Daoy (cell line): ENCODE results near the gene HEATR1. TPM values are rescaled to one million over a fixed set of nuclear protein-coding genes. Genes with fewer than 3 reads are reported as not detected.

Experiments
- DNase-seq: peaks from one replicate; pipeline ENCODE4 v3.0.0-alpha.2; 2015; ENCODE audit warnings: low read depth
- total RNA-seq: library from RNA; depleted of rRNA; stranded (reverse); fragments of >200 nt; shearing (Covaris generic); gene quantifications from 2 replicates; pipeline ENCODE4 v1.2.3, GENCODE V29; 2014

Gene HEATR1
- total RNA-seq, 1 experiment from 2014 or later = 68.0 TPM

DNA sequence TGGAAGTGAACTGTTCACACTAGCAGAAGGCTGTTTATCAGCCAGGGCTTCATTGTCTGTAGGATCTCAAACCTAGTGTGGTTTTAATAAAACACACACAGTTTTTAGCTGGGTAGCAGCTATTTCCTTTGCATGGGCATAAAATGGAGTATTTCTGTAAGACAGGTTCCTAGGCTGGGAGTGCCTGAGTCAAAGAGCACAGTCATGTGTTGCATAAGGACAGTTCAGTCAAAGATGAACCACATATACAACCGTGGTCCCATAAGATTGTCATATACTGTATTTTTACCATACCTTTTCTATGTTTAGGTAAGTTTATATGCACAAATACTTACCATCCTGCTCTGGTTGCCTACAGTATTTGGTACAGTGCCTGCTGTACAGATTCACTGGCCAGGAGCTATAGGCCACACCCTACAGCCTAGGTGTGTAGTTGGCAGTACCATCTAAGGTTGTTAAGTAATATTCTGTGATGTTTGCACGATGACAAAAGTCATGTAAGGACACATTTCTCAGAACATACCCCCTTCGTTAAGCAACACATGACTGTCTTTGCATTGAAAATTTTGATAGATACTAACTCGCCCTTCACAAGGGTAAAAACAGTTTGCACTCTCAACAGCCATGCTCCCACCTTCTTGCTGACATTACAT lies 63.4 kb downstream of the HEATR1 start:
- DNase-seq = no peak

DNA sequence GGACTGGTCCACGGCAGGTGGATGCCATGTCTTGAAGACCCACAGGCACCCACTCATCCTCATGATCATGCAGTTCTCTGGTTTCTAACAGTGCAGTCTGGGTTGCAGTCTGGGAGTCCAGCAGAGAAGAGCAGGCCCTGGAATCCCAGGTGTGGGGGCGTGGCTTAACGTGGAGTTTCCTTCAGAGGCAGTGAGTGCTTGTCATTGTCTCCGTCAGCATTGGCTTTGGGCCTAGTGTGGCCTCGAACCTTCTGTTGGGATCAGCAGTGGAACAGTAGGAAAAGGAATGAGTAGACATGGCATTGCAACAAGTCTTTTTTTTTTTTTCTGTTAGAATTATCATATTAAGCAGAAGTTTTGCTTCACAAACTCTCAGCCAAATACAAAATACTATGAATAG lies 67.8 kb downstream of the HEATR1 start:
- DNase-seq = no peak

DNA sequence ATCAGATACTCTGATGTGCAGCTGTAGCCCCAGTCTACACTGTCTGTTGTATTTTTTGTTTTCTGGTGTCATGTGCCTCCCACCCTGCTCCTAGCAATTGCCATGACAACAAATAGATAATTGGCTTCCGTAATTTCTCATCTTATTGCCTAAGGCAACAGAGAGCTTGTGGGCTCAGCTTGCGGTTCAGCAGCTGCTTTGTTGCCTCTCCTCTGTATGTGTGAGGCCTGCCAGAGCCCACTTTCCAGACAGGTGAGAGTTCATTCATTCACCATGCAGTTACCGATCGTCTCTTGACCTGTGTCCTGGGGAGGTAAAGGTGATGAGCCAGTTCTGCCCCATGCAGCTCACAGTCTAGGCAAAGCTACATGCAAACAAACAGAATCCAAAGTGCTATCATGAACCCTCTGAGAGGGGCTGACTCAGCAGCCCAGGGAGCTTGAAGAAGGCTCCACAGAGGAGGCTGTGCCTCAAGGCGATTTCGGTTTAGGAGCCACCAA lies 68.6 kb downstream of the HEATR1 start:
- no peak for DNase-seq

DNA sequence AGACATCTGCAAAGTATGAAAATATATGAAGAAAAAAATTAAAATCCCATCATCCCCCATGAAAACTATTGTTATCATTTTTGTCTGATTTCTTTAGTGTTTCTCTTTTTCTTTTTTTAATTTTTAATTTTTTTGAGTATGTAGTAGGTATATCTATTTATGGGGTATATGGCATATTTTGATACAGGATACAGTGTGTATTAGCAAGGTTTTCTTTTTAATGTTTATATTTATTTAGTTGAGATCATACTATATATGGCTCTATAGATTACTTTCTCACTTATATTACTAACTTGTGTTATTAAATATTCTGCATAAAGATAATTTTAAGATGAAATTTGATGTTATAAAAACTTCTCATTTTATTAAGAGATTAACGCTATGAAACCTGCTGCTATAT lies 69.1 kb downstream of the HEATR1 start:
- DNase-seq = no peak

DNA sequence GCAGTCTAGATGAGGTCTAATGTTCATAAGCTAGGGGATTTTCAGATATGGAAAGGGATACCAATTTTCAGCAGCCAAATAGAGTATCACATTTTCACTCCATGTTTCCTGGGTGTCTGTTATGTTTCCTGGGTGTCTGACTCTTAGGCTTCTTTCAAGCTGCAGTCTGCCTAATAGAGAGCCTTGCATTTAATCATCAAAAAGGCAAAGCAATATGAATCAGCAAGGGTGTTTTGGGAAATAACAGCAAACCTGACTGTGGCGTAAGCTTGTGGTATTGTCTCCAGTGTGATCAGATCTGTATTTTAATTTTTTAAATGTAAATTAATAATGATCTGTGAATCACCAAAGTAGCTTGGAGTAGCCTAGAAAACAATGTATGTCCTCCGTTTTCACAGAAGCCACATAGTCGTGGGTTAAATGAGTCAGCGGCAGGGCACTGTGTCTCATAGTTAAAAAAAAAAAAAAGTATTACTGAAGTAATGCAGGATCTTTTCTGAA lies 70.1 kb downstream of the HEATR1 start:
- peak; percentile 70 for DNase-seq

DNA sequence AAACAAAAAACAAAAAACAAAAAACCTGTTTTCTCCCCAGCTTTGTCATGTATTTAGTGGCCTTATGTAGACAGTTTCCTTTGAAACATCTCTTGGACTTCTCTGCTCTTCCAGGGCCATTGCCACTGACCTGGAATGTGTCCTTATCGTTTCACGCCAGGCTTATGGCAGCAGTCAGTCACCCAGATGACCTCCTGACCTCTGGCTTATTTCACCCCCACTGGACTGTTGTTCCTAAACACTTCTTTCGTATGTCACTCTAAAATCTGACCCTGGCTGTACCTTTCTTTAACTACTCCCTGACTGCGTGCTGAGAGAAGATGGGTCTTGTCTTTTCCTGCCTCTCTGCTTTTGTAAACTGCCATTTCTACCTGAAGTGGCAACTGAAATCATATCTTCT lies 71.5 kb downstream of the HEATR1 start:
- DNase-seq = no peak

DNA sequence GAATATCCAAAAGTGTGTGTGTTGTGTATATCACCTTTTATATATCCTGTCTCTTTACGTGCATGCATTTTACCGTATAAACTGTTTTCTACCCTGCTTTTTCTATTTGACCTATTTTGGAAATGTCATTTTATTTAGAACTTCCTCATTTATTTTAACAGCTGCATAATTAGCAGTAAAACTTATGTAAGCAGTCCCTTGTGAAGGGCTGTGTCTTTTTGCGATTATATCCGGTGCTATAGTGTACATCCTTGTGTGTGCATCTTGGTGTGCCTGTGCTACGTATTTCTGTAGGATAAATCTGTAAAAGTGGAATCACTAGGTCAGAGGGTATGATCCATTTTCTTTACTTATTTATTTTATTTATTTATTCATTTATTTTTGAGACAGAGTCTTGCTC lies 73.4 kb downstream of the HEATR1 start:
- no peak for DNase-seq

DNA sequence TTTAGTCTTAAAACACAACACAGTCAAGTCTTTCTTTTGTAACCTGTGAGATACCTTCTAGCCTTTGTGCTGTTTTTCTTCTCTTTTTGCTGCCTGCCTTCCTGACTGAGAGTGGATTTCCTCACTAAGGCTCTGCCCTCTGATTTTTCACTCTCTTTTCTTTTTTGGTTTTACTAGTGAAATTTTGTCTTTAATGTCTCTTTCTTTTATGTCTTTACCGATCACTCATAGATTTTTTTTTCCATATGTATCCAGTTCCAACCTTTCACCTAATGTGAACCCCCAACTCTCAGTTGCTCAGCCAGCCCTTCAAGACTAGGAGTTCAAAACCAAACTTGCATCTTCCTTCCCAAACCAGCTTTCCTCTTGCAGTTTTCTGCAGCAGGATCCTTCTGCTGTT lies 74.0 kb downstream of the HEATR1 start:
- DNase-seq = no peak

DNA sequence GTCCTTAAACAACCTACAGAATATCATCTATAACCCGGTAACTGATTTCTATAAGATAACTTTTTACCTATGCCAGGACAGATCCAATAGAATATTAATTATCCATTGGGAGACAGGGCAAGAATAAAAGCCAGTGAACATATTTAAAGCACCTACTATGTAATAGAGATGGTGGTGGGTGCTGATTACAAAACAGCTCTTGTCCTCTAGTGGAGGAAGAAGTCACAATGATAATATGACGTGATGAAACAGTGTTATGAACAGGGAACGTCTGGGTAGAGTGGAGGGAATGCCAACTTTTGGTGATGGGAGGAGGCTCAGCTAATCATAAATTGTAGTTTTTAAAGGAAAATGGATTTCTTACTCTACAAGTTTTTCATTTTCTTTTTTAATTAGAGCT lies 78.2 kb downstream of the HEATR1 start:
- DNase-seq = no peak

DNA sequence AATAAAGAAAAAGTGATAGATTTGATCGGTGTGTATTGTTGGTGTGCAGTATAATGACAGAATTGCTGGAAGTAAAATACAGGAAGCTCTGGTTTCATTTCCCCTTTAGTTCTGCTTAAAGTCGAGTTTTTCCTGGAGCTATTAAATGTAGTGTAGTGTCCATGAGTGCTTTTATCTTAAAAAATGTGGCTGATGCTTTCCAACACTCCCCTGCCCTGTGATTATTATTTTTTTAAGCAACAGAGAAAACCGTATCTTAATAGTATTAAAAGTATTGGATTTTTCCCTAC lies 79.5 kb downstream of the HEATR1 start:
- DNase-seq = no peak

DNA sequence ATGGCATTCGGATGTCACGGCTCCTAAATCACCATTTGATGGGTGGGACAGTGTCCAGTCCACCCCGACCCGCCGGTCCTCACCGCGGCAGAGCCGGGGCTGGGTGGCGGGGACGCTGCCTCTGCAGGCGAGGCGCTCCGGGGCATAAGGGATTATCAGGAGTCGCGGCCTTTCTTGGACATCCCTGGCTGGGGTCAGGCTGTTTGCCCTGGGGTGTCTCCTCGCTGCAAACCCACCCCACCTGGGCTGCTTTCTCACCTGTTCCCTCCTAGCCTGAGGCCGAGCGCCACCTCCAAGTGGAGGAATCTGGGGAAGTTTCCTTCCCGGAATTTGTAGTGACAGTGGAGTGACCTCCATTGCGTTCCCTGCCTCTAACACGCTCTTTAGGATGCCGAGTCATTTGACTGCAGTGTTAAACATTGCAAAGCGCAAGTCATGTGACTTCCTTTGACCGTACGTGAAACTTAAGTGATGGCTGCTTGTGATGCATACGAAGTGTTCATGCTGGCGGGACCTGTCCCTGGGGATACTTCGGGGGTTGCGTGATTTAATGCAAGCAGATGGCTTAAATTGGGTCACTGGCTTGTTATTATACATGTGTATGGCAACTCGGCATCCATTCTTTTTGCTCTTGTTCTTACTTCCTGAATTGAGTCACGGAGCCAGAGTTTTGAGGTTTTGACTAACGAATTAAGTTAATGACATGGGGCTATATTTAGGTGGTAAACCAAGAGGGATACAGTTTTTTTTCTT lies 80.0 kb downstream of the HEATR1 start:
- DNase-seq = peak; percentile 79

DNA sequence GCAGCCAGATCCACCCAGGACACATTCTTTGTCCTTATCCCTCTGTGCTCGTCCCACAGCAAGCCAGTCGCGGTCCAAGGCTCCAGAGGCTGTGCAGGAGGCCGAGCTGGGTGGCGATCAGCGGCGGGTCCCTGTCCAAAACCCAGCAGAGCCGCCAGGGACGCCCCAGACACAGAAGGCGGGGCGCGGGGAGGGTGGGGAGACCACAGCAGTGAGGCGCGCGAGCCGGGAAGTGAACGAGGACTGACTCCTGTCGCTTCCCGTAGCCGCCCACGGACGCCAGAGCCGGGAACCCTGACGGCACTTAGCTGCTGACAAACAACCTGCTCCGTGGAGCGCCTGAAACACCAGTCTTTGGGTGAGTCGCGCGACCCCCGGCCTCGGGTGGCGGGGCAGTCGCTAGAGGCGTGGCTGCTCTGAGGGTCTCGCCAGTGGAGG lies 80.6 kb downstream of the HEATR1 start, which contains the start of gene LGALS8:
Gene LGALS8, plus strand, starts transcription at position 279 of the 438 bp plus-strand sequence. CDS start 2,089 bp downstream, outside the sequence.
- peak; percentile 87 for DNase-seq

DNA sequence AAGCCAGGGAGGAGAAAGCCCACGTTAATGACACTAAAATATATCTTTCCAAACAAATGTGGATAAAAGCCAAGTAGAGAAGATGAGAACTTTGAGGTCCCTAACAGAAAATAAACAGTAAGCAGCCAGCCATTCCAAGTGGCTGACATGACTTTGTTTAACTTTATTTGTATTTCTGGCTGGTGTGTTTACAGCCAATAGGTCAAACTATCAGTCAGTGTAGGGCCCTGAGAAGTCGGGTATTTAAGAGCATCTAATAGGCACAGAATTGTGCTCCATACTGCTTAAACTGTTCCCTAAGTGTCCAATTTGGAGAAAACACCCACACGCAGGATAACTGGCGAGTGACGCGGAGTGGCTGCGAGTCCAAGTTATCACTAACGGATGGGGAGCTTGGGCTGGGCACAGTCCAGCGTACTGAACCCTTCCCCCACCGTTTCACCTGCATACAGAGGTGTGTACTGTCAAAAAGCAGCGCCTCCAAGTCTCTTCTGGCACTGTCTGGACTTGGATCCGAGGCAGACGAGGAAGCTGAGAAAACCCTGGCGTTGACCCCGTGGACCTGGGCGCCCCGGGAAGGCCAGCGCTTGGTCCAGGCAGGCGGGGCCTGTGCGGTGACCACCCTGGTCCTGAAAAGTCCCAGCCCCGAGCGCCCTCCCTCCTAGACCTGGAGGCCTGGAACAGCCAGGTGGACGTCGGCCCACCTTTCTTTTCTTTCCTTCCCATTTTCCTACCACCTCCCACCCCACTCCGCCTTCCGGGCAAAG lies 81.2 kb downstream of the HEATR1 start:
- DNase-seq = no peak

DNA sequence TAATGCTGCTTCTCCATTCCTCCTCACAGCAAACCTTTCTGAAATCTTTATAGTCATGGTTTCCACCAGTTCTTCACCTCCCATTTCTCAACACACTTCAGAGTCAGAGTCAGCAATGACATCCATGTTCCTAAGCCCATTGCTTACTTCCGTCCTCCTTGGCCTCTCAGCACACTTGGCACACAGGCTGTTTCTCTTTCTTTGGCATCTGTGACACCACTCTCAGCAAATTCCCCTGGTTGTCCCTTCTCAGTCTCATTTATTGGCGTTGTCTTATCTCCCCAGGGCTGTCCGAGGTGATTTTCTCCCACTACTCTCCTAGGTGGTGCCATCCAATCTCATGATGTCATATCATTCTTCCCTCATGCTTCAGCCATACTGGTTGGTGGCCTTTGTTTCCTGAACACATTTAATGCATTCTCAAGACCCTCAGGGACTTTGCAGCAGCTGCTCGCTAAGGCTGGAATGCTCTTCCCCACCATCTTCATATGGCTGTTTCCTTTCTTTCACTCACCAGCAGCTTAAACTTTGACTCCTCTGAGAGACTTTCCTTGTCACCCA lies 83.8 kb downstream of the HEATR1 start:
- no peak for DNase-seq

DNA sequence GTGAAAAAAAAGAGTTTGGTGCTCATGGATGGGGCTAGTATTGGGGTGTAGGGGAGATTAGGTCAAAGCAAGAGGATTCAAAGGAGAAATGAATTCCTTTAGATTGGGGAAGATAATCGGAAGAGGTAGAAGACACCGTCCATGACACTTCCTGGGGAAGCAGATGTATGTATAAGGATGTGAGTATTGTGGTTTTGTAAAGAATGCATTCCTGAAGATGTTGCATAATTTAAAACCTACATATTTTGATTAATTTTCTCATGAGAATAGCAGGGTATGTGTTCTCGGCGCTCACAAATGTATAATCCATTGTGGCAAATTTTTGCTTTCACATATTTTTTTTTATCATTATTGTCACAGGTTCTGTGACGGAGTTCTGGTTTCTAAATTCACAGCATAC lies 86.0 kb downstream of the HEATR1 start:
- no peak for DNase-seq

DNA sequence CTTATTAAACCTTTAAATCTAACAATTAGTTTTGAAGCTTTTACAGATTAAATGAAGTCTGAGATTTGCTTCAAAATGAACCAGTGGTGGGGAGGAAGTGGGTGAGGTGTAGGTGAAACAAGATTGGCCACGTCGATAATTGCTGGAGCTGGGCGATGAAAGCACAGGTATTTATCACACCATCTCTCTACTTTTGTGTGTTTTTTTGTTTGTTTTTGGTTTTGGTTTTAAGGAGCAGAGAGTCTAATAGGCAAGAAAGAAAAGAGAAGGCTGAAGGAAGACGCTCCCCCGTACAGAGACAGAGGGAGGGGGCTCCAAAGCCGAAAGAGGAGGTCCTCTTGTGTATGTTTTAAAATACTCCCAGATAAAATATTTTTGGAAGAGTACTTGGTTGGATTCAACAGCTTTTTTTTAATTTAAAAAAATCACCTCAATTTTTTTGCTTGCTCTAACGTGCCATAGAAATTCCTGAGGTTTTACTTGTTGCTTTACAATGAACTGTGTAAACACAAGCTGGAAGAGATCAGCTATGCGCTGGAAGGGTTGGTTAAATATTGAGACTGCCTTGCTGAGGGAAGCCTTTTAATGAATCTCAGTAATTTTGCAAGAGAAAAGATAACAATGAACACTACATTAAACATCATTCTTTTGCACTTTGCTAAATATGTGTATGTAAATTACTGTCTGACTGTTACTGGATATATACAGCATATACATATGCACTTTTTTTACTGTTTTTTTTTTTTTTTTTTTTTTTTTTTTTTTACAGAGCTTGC lies 87.2 kb downstream of the HEATR1 start:
- DNase-seq = peak; percentile 51

DNA sequence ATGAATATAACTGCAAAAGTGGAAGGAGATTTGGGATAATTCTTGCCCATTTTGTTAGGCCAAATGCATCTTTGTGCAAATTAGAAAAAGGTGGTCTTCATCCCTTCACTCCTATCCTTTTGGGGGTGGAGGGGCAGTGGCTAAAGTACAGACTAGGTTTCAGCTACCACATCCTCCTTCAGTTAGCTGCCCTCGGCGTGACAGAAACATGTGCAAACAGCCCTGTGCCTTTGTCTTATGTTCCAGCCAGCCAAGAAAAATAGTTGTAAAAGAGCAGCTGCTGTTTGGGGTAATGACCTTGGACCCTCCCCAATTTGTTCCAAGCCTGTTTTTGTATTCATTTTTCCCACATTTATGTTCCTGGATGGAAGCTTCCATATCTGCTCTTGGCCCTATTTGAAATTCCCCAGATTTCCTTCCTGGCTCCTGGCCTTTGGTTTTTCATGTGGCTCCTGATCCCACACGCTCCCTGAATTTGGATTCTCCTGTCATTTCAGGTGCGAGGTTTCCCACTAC lies 88.8 kb downstream of the HEATR1 start:
- DNase-seq = no peak

DNA sequence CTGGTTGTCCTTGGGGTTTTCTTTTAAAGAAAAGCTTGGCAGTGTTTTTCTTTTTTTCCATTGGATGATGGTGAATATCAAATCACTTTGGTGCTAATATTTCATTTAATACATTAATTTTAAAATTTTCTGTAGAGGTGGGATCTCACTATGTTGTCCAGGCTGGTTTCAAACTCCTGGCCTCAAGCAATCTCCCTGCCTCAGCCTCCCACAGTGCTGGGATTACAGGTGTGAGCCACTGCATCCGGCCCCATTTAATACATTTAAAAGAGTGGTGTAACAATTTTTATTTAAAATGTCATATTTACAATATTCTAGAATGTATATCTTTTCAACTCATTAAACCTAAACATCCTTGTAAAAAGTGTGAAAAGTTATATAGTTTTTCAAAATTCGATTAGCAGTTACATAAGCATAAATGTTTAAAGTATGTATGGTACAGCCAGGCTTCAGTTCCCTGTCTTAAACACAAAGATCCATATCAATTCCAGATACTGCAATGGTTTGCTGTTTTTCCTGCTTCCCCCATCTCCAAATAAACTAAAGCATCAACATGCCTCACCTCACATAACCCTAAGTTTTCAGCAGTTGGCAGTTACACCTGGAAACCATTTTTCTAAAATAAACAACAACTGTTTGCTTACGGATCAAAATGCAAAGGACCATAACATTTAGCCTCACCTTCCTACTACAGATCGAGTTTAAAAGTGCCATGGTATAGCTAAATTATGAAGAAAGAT lies 89.4 kb downstream of the HEATR1 start:
- no peak for DNase-seq

DNA sequence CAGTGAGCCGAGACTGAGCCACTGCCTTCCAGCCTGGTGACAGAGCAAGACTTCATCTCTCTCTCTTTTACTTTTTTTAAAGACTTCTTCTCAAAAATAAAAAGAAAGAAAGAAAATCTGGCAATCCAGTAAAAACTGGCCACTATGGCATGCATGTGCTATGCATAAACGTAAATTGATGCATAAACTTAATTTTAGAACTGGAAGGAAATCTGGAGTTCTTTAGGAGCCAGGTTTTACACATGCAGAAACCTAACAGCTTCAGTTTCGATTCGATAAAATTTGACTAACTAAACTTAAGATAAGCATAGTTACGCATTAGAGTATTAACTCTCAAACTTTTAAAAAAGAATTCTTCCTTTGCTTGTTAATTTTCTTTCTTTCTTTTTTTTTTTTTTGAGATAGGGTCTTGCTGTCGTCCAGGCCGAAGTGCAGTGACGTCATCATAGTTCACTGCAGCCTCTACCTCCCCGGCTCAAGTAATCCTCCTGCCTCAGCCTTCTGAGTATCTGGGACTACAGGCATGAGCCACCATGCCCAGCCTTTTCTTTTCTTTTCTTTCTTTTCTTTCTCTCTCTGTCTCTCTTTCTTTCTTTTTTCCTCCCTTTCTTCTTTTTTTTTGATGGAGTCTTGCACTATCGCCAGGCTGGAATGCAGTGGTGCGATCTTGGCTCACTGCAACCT lies 92.4 kb downstream of the HEATR1 start:
- DNase-seq = no peak
